ENCODE results near the gene PLPPR3. TPM values are rescaled to one million over a fixed set of nuclear protein-coding genes. Genes with fewer than 3 reads are reported as not detected.

Gene PLPPR3
- total and polyA plus RNA-seq, 9 of the 15 experiments (the other 6 are each of a cell fraction or from before 2014, with no cell fraction given): 0.01 to 48.2 (median 8.6) TPM

- H3K9me3 ChIP-seq (replicated peaks; ENCODE audit: control insufficient read depth, insufficient read depth, low read depth, low read length): peaks cover 3% of the 10 kb centered on the region; the same call in 1 of the 2 replicates
- H3K9me1 ChIP-seq (ENCODE audit: control insufficient read depth, insufficient read depth, low read length): peaks cover 16% of the 10 kb centered on the region
- peaks cover 26 to 83% of the 10 kb centered on the region in 2 experiments for H3K4me1 ChIP-seq (replicated peaks in 1 of 2; ENCODE audit: control insufficient read depth in 2 of 2, insufficient read depth in 2 of 2, low read length in 2 of 2)
- no TSS peak for BruUV-seq (replicated peaks)
- ChIA-PET POLR2A (interaction anchor here (0.7 to 2.4 kb wide), 13 partner anchors 9 to 126 kb away, joined by 3 to 20 read pairs (median 4); partner anchors contain the start of gene KISS1R), CTCF (ENCODE audit: low intra/inter-chr PET ratio) (interaction anchor here (0.6 to 0.7 kb wide), 2 partner anchors 126 to 204 kb away, joined by 4 read pairs; no protein-coding TSS in a partner anchor)
- WGBS (ENCODE audit: insufficient coverage, low coverage, missing lambda C conversion rate): under 1% methylated on average over 50 of the region's 129 CpGs
- peaks cover 65% of the 10 kb centered on the region for H3K79me2 ChIP-seq (ENCODE audit: control insufficient read depth, insufficient read depth, low read length)
- intact Hi-C loops (cut with micrococcal nuclease) (no loop called here), in situ Hi-C loops (cut with MboI) (no loop called here)
- no peak overlapping the region for H2AFZ ChIP-seq (ENCODE audit: low read depth, low read length)
- peak overlapping the region; percentile 85 for H3K4me2 ChIP-seq (ENCODE audit: insufficient read depth, low read length)
- ATAC-seq (peak; percentile 20), FAIRE-seq (peak; percentile 65), DNase-seq (ENCODE audit: extremely low read depth in 1 of 4, low spot score in 3 of 4) (peak; percentile 88 to 97 (median 92))
- H3K4me3 ChIP-seq: peak overlapping the region; percentile 99
- H3K36me3 ChIP-seq (ENCODE audit: control insufficient read depth, insufficient read depth, low read length): peaks cover 47% of the 10 kb centered on the region
- peak overlapping the region; percentile 98 to 99 for H3K9ac ChIP-seq (ENCODE audit: insufficient read depth in 1 of 2, low read depth in 2 of 2, low read length in 2 of 2)
- peaks cover 48% of the 10 kb centered on the region for H4K20me1 ChIP-seq (replicated peaks; ENCODE audit: control insufficient read depth, insufficient read depth, low read length)
- H3K27me3 ChIP-seq (ENCODE audit: control insufficient read depth in 2 of 2, insufficient read depth in 2 of 2, low read length in 2 of 2): no peaks in the 10 kb centered on the region
- peak overlapping the region; percentile 98 for H3K27ac ChIP-seq (ENCODE audit: extremely low read depth, low read depth, low read length)
- TF ChIP-seq DMBX1 (CRISPR knock-in tag; IDR thresholded peaks at IDR 0.05; ENCODE audit: borderline replicate concordance) (peak; percentile 95; the same call in 1 of the 2 replicates), ZNF589 (CRISPR knock-in tag; IDR thresholded peaks at IDR 0.05; ENCODE audit: low read depth) (peak; percentile 90), PHF8 (IDR thresholded peaks at IDR 0.05; ENCODE audit: borderline replicate concordance, low read length) (peak; percentile 29; the same call in 1 of the 2 replicates), CHD2 (IDR thresholded peaks at IDR 0.05; ENCODE audit: low read depth, low read length) (peak; percentile 29; the same call in 1 of the 2 replicates), RBM14 (IDR thresholded peaks at IDR 0.05; ENCODE audit: borderline replicate concordance, insufficient read depth, low read depth, low read length) (peak; percentile 81; the same call in 1 of the 2 replicates), CHD1 (IDR thresholded peaks at IDR 0.05; ENCODE audit: low read length) (no peak), SIRT6 (IDR thresholded peaks at IDR 0.05; ENCODE audit: low read depth, low read length) (peak; percentile 58), TAF15 (IDR thresholded peaks at IDR 0.05; ENCODE audit: low read depth, low read length) (no peak), POU5F1 (IDR thresholded peaks at IDR 0.05; ENCODE audit: borderline replicate concordance, low read depth, low read length, partially characterized antibody) (peak; percentile 69), SRSF3 (IDR thresholded peaks at IDR 0.05; ENCODE audit: insufficient read depth, low read length) (peak; percentile 52; the same call in 1 of the 2 replicates), FOXM1 (IDR thresholded peaks at IDR 0.05; ENCODE audit: low read depth) (no peak), FOXM1 (CRISPR knock-in tag; IDR thresholded peaks at IDR 0.05; ENCODE audit: low read depth) (peak; percentile 51; the same call in 1 of the 2 replicates), MEIS2 (IDR thresholded peaks at IDR 0.05; ENCODE audit: partially characterized antibody) (peak; percentile 91), NFIC (IDR thresholded peaks at IDR 0.05) (0 out of 2 replicates have a peak, but pooled peaks have one; percentile 2), LARP7 (IDR thresholded peaks at IDR 0.05) (no peak), E2F3 (CRISPR knock-in tag; IDR thresholded peaks at IDR 0.05) (peak; percentile 94), CREM (IDR thresholded peaks at IDR 0.05; ENCODE audit: low read depth) (peak; percentile 66), XRCC4 (IDR thresholded peaks at IDR 0.05; ENCODE audit: extremely low read depth, insufficient read depth, insufficient read length) (no peak)
- TF ChIP-seq, protein P1, sequence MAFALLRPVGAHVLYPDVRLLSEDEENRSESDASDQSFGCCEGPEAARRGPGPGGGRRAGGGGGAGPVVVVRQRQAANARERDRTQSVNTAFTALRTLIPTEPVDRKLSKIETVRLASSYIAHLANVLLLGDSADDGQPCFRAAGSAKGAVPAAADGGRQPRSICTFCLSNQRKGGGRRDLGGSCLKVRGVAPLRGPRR (CRISPR knock-in tag; IDR thresholded peaks at IDR 0.05): no peak
Measured at GRCh38 chr19:797528-798414, 24.0 kb downstream of the PLPPR3 start.

Measured in K562 (cell line).